MM.1S (cell line): ENCODE data around the gene UGT3A2.

Source experiments
- DNase-seq: peaks from one replicate; pipeline ENCODE4 v3.0.0-alpha.2; 2015
- H2AFZ ChIP-seq: fragments of 300-600 bp; sonication (generic); 2 replicates; pipeline ENCODE4 v1.6.0; 2016; ENCODE audit warnings: antibody characterized with exemption, low read length
- H3F3A ChIP-seq: fragments of 300-600 bp; sonication (generic); 2 replicates; pipeline ENCODE4 v1.6.1; 2016; ENCODE audit warnings: mild to moderate bottlenecking, antibody characterized with exemption, low read length, moderate library complexity, mixed read lengths; ENCODE audit not compliant: insufficient read depth
- H3K27ac ChIP-seq: fragments of 300-600 bp; sonication (generic); 2 replicates; pipeline ENCODE4 v1.5.1; 2016; ENCODE audit warnings: mild to moderate bottlenecking, low read length
- H3K27me3 ChIP-seq: fragments of 300-600 bp; sonication (generic); replicated peaks from 2 replicates; pipeline ENCODE4 v1.6.0; 2016; ENCODE audit warnings: low read length; ENCODE audit not compliant: insufficient read depth
- H3K36me3 ChIP-seq: fragments of 300-600 bp; sonication (generic); replicated peaks from 2 replicates; pipeline ENCODE4 v1.6.1; 2016; ENCODE audit warnings: mild to moderate bottlenecking, low read length, mixed read lengths; ENCODE audit not compliant: insufficient read depth
- H3K4me1 ChIP-seq: fragments of 300-600 bp; sonication (generic); 2 replicates; pipeline ENCODE4 v1.6.1; 2016; ENCODE audit warnings: low read length, mixed read lengths
- H3K4me2 ChIP-seq: fragments of 300-600 bp; sonication (generic); 2 replicates; pipeline ENCODE4 v1.6.0; 2016; ENCODE audit warnings: low read depth, low read length
- H3K4me3 ChIP-seq: fragments of 300-600 bp; sonication (generic); 2 replicates; pipeline ENCODE4 v1.5.1; 2016; ENCODE audit warnings: low read length, mixed read lengths
- H3K79me2 ChIP-seq: fragments of 300-600 bp; sonication (generic); 2 replicates; pipeline ENCODE4 v1.6.1; 2016; ENCODE audit warnings: mixed run types, low read length, mixed read lengths
- H3K9ac ChIP-seq: fragments of 300-600 bp; sonication (generic); 2 replicates; pipeline ENCODE4 v1.6.1; 2016; ENCODE audit warnings: low read length, mixed read lengths
- H3K9me2 ChIP-seq: fragments of 300-600 bp; sonication (generic); replicated peaks from 2 replicates; pipeline ENCODE4 v1.6.1; 2016; ENCODE audit warnings: mild to moderate bottlenecking, low read length, mixed read lengths; ENCODE audit not compliant: insufficient read depth
- H3K9me3 ChIP-seq: fragments of 300-600 bp; sonication (generic); replicated peaks from 2 replicates; pipeline ENCODE4 v1.6.1; 2016; ENCODE audit warnings: mild to moderate bottlenecking, low read length, mixed read lengths; ENCODE audit not compliant: insufficient read depth
- H4K20me1 ChIP-seq: fragments of 300-600 bp; sonication (generic); 2 replicates; pipeline ENCODE4 v1.6.1; 2016; ENCODE audit warnings: mild to moderate bottlenecking, low read length, moderate library complexity, mixed read lengths; ENCODE audit not compliant: insufficient read depth
- EZH2 ChIP-seq: fragments of 300-600 bp; sonication (generic); optimal IDR thresholded peaks from 2 replicates; pipeline ENCODE3; 2017; ENCODE audit warnings: low read depth, mild to moderate bottlenecking, antibody characterized with exemption, low read length, mixed read lengths
- EZH2phosphoT487 ChIP-seq: fragments of 300-600 bp; sonication (generic); IDR thresholded peaks from 2 replicates; pipeline ENCODE4 v1.6.1; 2018; ENCODE audit warnings: antibody characterized with exemption, low read length
- TF ChIP-seq, protein P1 (sequence below): fragments of 300-600 bp; sonication (generic); IDR thresholded peaks from 2 replicates; pipeline ENCODE4 v1.5.1; 2016; ENCODE audit warnings: antibody characterized with exemption, low read length, mixed read lengths

Gene UGT3A2

GRCh38 chr5:35988529-35988928 is 78.2 kb downstream of the UGT3A2 start:
- DNase-seq = no peak
- TF ChIP-seq EZH2 (no peak), EZH2phosphoT487 (no peak)
- TF ChIP-seq, protein P1, sequence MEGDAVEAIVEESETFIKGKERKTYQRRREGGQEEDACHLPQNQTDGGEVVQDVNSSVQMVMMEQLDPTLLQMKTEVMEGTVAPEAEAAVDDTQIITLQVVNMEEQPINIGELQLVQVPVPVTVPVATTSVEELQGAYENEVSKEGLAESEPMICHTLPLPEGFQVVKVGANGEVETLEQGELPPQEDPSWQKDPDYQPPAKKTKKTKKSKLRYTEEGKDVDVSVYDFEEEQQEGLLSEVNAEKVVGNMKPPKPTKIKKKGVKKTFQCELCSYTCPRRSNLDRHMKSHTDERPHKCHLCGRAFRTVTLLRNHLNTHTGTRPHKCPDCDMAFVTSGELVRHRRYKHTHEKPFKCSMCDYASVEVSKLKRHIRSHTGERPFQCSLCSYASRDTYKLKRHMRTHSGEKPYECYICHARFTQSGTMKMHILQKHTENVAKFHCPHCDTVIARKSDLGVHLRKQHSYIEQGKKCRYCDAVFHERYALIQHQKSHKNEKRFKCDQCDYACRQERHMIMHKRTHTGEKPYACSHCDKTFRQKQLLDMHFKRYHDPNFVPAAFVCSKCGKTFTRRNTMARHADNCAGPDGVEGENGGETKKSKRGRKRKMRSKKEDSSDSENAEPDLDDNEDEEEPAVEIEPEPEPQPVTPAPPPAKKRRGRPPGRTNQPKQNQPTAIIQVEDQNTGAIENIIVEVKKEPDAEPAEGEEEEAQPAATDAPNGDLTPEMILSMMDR = no peak
- Histone ChIP-seq H3K36me3 (no peaks in the 10 kb centered on the region), H2AFZ (no peak overlapping the region), H3K79me2 (no peaks in the 10 kb centered on the region), H3K9ac (no peak overlapping the region), H3K9me2 (no peaks in the 10 kb centered on the region), H4K20me1 (no peaks in the 10 kb centered on the region), H3K4me2 (no peak overlapping the region), H3K4me1 (no peaks in the 10 kb centered on the region), H3K4me3 (no peak overlapping the region), H3F3A (no peaks in the 10 kb centered on the region), H3K9me3 (no peaks in the 10 kb centered on the region), H3K27ac (no peak overlapping the region), H3K27me3 (no peaks in the 10 kb centered on the region)

DNA sequence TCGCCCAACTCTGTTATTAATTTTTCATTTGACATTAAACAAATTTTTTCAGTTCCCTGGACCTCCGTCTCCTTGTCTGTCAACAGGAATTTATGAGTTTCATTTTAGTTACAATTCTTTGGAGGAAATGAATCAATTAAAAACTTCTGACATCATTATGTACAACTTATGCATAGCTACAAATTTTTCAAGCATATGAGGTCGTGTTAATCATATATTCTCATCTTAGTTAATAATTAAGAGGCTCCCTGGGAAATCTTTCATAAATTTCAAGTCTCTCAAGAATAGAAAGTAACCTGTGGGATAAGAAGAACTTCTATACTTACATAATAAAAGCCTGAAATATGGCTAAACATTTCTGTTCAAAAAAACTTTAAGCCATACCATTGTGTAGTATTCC is 78.9 kb downstream of the UGT3A2 start:
- TF ChIP-seq, protein P1 = no peak
- no peak for TF ChIP-seq EZH2phosphoT487
- TF ChIP-seq EZH2 = no peak
- DNase-seq = no peak
- H2AFZ ChIP-seq = no peak overlapping the region

More for the DNA sequence above, 78.9 kb downstream of the UGT3A2 start:
- Histone ChIP-seq H3K4me1 (no peaks in the 10 kb centered on the region), H3K36me3 (no peaks in the 10 kb centered on the region), H3K4me2 (no peak overlapping the region), H3K27me3 (no peaks in the 10 kb centered on the region), H3K9me3 (no peaks in the 10 kb centered on the region), H3K4me3 (no peak overlapping the region), H3F3A (no peaks in the 10 kb centered on the region), H3K27ac (no peak overlapping the region), H3K9me2 (no peaks in the 10 kb centered on the region), H3K9ac (no peak overlapping the region), H3K79me2 (no peaks in the 10 kb centered on the region), H4K20me1 (no peaks in the 10 kb centered on the region)
